Right cardiac atrium (tissue), 5 donors: Measurements from ENCODE around the gene AJAP1. TPM values are rescaled to one million over a fixed set of nuclear protein-coding genes. Genes with fewer than 3 reads are reported as not detected.

ENCODE experiments used
- ATAC-seq, 2 donors: fragments of 200-7000 bp; cut with Tn5 transposase; one replicate each; pipeline versions ENCODE4 v1.8.0 to v1.9.1; 2020; ENCODE audit warnings: moderate library complexity in 2 of 2, mild to moderate bottlenecking in 1 of 2
- DNase-seq, 3 donors: peaks; one replicate each; pipeline ENCODE4 v3.0.0-alpha.2; 2020
- H3K27ac ChIP-seq: one replicate; pipeline ENCODE4 v1.5.1; 2013; ENCODE audit warnings: mild to moderate bottlenecking, low read length, control low read depth, moderate library complexity
- H3K27me3 ChIP-seq: one replicate; pipeline ENCODE4 v1.6.1; 2013; ENCODE audit not compliant: control insufficient read depth, insufficient read depth
- H3K4me1 ChIP-seq: one replicate; pipeline ENCODE4 v1.6.1; 2013; ENCODE audit warnings: low read length; ENCODE audit not compliant: control insufficient read depth, insufficient read depth
- H3K4me3 ChIP-seq: one replicate; pipeline ENCODE4 v1.5.1; 2013; ENCODE audit warnings: low read length, control low read depth
- H3K9me3 ChIP-seq: one replicate; pipeline ENCODE4 v1.6.1; 2013; ENCODE audit warnings: low read length; ENCODE audit not compliant: control insufficient read depth
- WGBS: extraction: QIAGEN DNeasy Blood & Tissue Kit; methylation state at CpG from one replicate; pipeline ENCODE4 v1.1.7; 2013; 5-methylcytosine and 5-hydroxymethylcytosine counted together
- intact Hi-C, 4 donors: fragments of 100-400 bp; cut with DNase I; formaldehyde crosslinking; loops; one replicate each; pipeline versions ENCODE4 v1.11.0 to v1.14.0; 2022 to 2023
- polyA plus RNA-seq: library from polyadenylated mRNA; stranded (reverse); fragments of 200-250 nt; gene quantifications from one replicate; pipeline ENCODE4 v1.2.3, GENCODE V29; 2013
- total RNA-seq, 4 donors: library from RNA; stranded (reverse); fragmentation: NEBNext Ultra II Directional; extraction: Animal tissue kit (Norgen Biotek cat#: 25700); gene quantifications; one replicate each; pipeline ENCODE4 v1.2.1, GENCODE V29; 2021
- donor health status: healthy with polysubstance abuse.
- donor health status: DM: no; HTN: yes; CAD: no.
- donor health status: DM: no; HTN: no; CAD: no.
- donor health status: DM: no; HTN: yes; CAD: no; lungs with severe emphysema.
- donor health status: DM: yes; HTN: yes; CAD: no.

Gene AJAP1
- total and polyA plus RNA-seq, 5 donors, result 0.02 to 0.18 (median 0.06) TPM

GRCh38 chr1:4724695-4725250 is 70.4 kb downstream of the AJAP1 start:
- Histone ChIP-seq H3K4me3 (no peak overlapping the region), H3K4me1 (no peaks in the 10 kb centered on the region), H3K27ac (no peak overlapping the region), H3K9me3 (no peaks in the 10 kb centered on the region), H3K27me3 (no peaks in the 10 kb centered on the region)
- no peak for ATAC-seq
- peak in 1 of 3 donors; percentile 16 for DNase-seq
- WGBS, result 83% methylated on average over 8 of the region's 8 CpGs
- intact Hi-C loops, result no loop called here

GRCh38 chr1:4725416-4725815 is 71.0 kb downstream of the AJAP1 start:
- Histone ChIP-seq H3K4me1 (no peaks in the 10 kb centered on the region), H3K27ac (no peak overlapping the region), H3K27me3 (no peaks in the 10 kb centered on the region), H3K9me3 (no peaks in the 10 kb centered on the region), H3K4me3 (no peak overlapping the region)
- ATAC-seq (no peak), DNase-seq (peak in 1 of 3 donors; percentile 12)
- intact Hi-C loops, result no loop called here
- WGBS, result 85% methylated on average over 12 of the region's 12 CpGs

- Histone ChIP-seq H3K27ac (no peak overlapping the region), H3K27me3 (no peaks in the 10 kb centered on the region), H3K4me1 (no peaks in the 10 kb centered on the region), H3K9me3 (no peaks in the 10 kb centered on the region), H3K4me3 (no peak overlapping the region)
- WGBS, result 76% methylated on average over 26 of the region's 26 CpGs
- ATAC-seq (no peak), DNase-seq (peak in 1 of 3 donors; percentile 28)
- intact Hi-C loops, result no loop called here
Observed at GRCh38 chr1:4726620-4727341, 72.4 kb downstream of the AJAP1 start.

GRCh38 chr1:4728319-4729089 is 74.1 kb downstream of the AJAP1 start:
- Histone ChIP-seq H3K4me1 (no peaks in the 10 kb centered on the region), H3K9me3 (no peaks in the 10 kb centered on the region), H3K27me3 (no peaks in the 10 kb centered on the region), H3K27ac (no peak overlapping the region), H3K4me3 (no peak overlapping the region)
- intact Hi-C loops, result no loop called here
- DNase-seq (no peak), ATAC-seq (no peak)
- WGBS, result 77% methylated on average over 19 of the region's 19 CpGs

GRCh38 chr1:4729090-4729471 is 74.7 kb downstream of the AJAP1 start:
- no peak overlapping the region for H3K4me3 ChIP-seq
- no peaks in the 10 kb centered on the region for H3K9me3 ChIP-seq
- 83% methylated on average over 12 of the region's 12 CpGs for WGBS
- no peak for DNase-seq
- no peaks in the 10 kb centered on the region for H3K4me1 ChIP-seq
- no peak for ATAC-seq
- no peak overlapping the region for H3K27ac ChIP-seq
- intact Hi-C loops, result no loop called here
- H3K27me3 ChIP-seq, result no peaks in the 10 kb centered on the region

GRCh38 chr1:4730078-4730477 is 75.7 kb downstream of the AJAP1 start:
- no peaks in the 10 kb centered on the region for H3K27me3 ChIP-seq
- no peaks in the 10 kb centered on the region for H3K9me3 ChIP-seq
- WGBS, result 78% methylated on average over 12 of the region's 12 CpGs
- no peak for DNase-seq
- H3K4me3 ChIP-seq, result no peak overlapping the region
- H3K4me1 ChIP-seq, result no peaks in the 10 kb centered on the region
- intact Hi-C loops, result no loop called here
- no peak for ATAC-seq
- no peak overlapping the region for H3K27ac ChIP-seq

- ATAC-seq (no peak), DNase-seq (no peak)
- intact Hi-C loops, result no loop called here
- H3K4me1 ChIP-seq, result no peaks in the 10 kb centered on the region
- H3K27ac ChIP-seq, result no peak overlapping the region
- no peak overlapping the region for H3K4me3 ChIP-seq
- no peaks in the 10 kb centered on the region for H3K9me3 ChIP-seq
- 74% methylated on average over 27 of the region's 27 CpGs for WGBS
- no peaks in the 10 kb centered on the region for H3K27me3 ChIP-seq
Observed at GRCh38 chr1:4733446-4734177, 79.2 kb downstream of the AJAP1 start.

- no peaks in the 10 kb centered on the region for H3K4me1 ChIP-seq
- no peaks in the 10 kb centered on the region for H3K9me3 ChIP-seq
- DNase-seq (no peak), ATAC-seq (no peak)
- no peak overlapping the region for H3K4me3 ChIP-seq
- H3K27ac ChIP-seq, result no peak overlapping the region
- 73% methylated on average over 6 of the region's 6 CpGs for WGBS
- no peaks in the 10 kb centered on the region for H3K27me3 ChIP-seq
- intact Hi-C loops, result no loop called here
Observed at GRCh38 chr1:4734219-4734618, 79.8 kb downstream of the AJAP1 start.

GRCh38 chr1:4734791-4735190 is 80.4 kb downstream of the AJAP1 start:
- no peak for DNase-seq
- no peaks in the 10 kb centered on the region for H3K4me1 ChIP-seq
- WGBS, result 82% methylated on average over 22 of the region's 22 CpGs
- no peak overlapping the region for H3K4me3 ChIP-seq
- ATAC-seq, result no peak
- no peaks in the 10 kb centered on the region for H3K27me3 ChIP-seq
- no peak overlapping the region for H3K27ac ChIP-seq
- intact Hi-C loops, result no loop called here
- no peaks in the 10 kb centered on the region for H3K9me3 ChIP-seq

- Histone ChIP-seq H3K9me3 (no peaks in the 10 kb centered on the region), H3K4me3 (no peak overlapping the region), H3K27ac (no peak overlapping the region), H3K4me1 (no peaks in the 10 kb centered on the region), H3K27me3 (no peaks in the 10 kb centered on the region)
- intact Hi-C loops, result no loop called here
- 49% methylated on average over 7 of the region's 7 CpGs for WGBS
- DNase-seq (no peak), ATAC-seq (no peak)
Observed at GRCh38 chr1:4736254-4736653, 81.8 kb downstream of the AJAP1 start.
